AG04450 (cell line): ENCODE results near the gene FCHSD2. TPM values are rescaled to one million over a fixed set of nuclear protein-coding genes. Genes with fewer than 3 reads are reported as not detected.

Source experiments
- CTCF ChIA-PET: fragments of 300-600, 350-600 bp; formaldehyde crosslinking; extraction: SDS; loops from one replicate; lab custom pipeline; 2022; ENCODE audit warnings: antibody characterized with exemption, inconsistent platforms; lab: Charles Lee
- POLR2A ChIA-PET: fragments of 350-600 bp; formaldehyde crosslinking; extraction: SDS; loops from one replicate; lab custom pipeline; 2021; ENCODE audit warnings: antibody characterized with exemption, inconsistent platforms; lab: Yijun Ruan, JAX
- DNase-seq: peaks from one replicate; pipeline ENCODE4 v3.0.0-alpha.2; 2011; ENCODE audit warnings: low read depth, low spot score
- H3K27ac ChIP-seq: one replicate; pipeline ENCODE4 v1.5.1; 2012; ENCODE audit warnings: low read depth, low read length, control low read depth
- H3K27me3 ChIP-seq: one replicate; pipeline ENCODE4 v1.6.0; 2012; ENCODE audit warnings: low read length; ENCODE audit not compliant: control insufficient read depth, insufficient read depth
- H3K4me3 ChIP-seq: 2 replicates; pipeline ENCODE4 v1.5.1; 2011; ENCODE audit warnings: mild to moderate bottlenecking, low read depth, low read length, control low read depth
- H3K9me3 ChIP-seq: 2 replicates; pipeline ENCODE4 v1.5.1; 2012; ENCODE audit warnings: low read length; ENCODE audit not compliant: control insufficient read depth, insufficient read depth
- CTCF ChIP-seq: IDR thresholded peaks from 2 replicates; pipeline ENCODE4 v1.5.1; 2011; ENCODE audit warnings: low read depth, low read length, control low read depth, inconsistent platforms
- polyA plus RNA-seq: library from polyadenylated mRNA; depleted of rRNA; stranded (reverse); fragments of >200 nt; gene quantifications from 2 replicates; pipeline ENCODE4 v1.2.3, GENCODE V29; 2011

FCHSD2 gene
- polyA plus RNA-seq, 1 experiment = 24.7 TPM

DNA sequence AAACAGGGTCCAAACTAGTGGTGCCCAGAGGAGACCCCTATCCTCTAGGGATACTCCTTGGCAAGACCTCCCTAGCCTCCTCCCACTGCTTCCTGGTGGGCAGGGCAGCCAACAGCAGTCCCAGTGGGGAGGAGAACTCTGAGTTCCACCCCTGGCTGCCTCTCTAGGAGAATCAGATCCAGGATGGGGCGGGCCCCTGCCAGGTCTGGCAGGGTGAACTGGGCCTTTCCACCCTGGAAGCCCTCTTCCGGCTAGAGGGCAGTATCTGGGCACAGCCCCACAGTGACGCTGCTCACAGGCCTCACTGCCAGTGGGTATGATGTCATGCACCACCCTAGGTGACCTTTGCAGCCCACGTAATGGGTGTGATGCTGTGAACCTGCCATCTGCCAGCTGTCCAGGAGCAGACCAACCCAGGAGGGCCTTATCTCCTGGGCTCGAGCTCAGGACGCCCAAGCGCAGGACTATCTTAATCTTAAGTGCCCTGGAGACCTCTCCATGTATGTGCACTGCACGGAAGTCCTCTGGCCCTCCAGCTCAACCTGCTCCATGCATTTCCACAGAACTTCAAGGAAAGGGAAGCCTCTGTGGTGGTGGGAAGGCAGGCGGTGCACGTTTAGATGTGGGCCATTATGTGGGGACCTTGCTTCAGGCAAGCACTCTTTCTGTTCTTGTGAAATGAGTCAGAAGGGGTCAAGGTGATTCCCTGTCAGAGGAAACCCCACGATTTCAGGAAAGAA, 31.8 kb upstream of the FCHSD2 start:
- POLR2A ChIA-PET = no interaction called here
- Histone ChIP-seq H3K27ac (no peak overlapping the region), H3K27me3 (peaks cover 3% of the 10 kb centered on the region), H3K9me3 (no peaks in the 10 kb centered on the region), H3K4me3 (no peak overlapping the region)
- no peak for TF ChIP-seq CTCF
- CTCF ChIA-PET = no interaction called here
- no peak for DNase-seq

- ChIA-PET POLR2A (no interaction called here), CTCF (no interaction called here)
- Histone ChIP-seq H3K4me3 (no peak overlapping the region), H3K27ac (no peak overlapping the region), H3K27me3 (no peaks in the 10 kb centered on the region), H3K9me3 (no peaks in the 10 kb centered on the region)
- no peak for TF ChIP-seq CTCF
- DNase-seq = no peak
These were observed 31.0 kb upstream of the FCHSD2 start for GRCh38 chr11:73172992-73173656.

DNA sequence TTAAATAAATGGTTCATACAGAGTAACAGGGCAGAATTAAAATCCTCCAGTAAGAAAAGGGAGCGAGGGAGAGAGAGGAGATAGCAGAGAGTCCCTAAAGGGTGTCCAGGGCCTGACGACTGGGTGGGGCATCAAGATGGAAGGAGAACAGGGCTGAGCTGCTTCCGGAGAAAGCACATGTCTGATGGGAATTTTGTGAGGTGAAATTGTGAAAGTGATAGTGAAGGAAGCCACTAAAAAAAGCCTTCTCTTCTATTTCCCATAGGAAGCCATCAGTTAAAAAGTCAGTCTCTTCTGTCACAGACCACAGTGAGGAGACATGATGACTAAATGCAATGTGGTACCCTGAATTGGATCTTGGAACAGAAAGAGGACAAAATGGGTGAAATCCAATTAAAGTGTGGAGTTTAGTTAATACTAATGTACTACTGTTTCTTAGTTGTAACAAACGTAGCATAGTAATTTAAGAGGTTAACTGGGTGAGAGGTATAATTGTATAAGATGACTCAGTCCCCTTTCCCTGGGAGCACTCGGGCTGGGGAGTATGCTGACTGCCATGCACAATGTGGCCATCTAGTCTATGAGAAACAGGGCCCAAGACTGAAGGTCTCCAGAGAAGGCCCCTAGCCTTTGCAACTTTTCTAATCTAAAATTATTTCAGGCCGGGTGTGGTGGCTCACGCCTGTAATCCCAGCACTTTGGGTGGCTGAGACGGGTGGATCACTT, 29.5 kb upstream of the FCHSD2 start:
- H3K9me3 ChIP-seq = no peaks in the 10 kb centered on the region
- no peak for DNase-seq
- H3K27me3 ChIP-seq = no peaks in the 10 kb centered on the region
- no peak for TF ChIP-seq CTCF
- H3K4me3 ChIP-seq = no peak overlapping the region
- CTCF ChIA-PET = no interaction called here
- no peak overlapping the region for H3K27ac ChIP-seq
- POLR2A ChIA-PET = no interaction called here

DNA sequence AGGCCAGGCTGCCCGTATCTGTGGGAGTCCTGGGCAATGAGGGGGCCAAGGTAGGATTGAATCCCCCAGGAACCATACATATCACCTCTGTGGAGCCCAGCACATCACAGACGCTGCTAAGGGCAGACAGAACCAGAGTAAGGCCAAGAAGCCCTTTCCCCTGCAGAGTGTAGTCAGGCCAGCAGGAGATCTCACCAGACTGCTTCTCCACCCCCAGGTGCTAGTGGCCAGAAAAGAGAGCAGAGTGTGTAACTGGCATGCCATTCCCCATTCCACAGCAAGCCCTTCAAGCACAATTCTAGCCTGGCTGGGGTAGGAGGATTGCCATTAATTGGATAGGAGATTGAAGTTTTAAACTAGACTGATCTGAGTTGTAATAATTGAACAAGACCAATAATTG, 28.0 kb upstream of the FCHSD2 start:
- Histone ChIP-seq H3K27me3 (no peaks in the 10 kb centered on the region), H3K9me3 (no peaks in the 10 kb centered on the region), H3K4me3 (no peak overlapping the region), H3K27ac (no peak overlapping the region)
- DNase-seq = no peak
- TF ChIP-seq CTCF = no peak
- CTCF ChIA-PET = interaction anchor here (0.6 to 1.9 kb wide), 2 partner anchors 339 to 490 kb away, joined by 4 read pairs; no protein-coding TSS in a partner anchor
- POLR2A ChIA-PET = no interaction called here
